H54 (cell line): Measurements from ENCODE around the gene FAM20C.
"Not testable (repeated sequence)": the region's sequence is repeated elsewhere in the genome, so short reads cannot be mapped to it uniquely, and the experiment has no call there.

ENCODE experiments used
- DNase-seq: peaks from one replicate; pipeline ENCODE4 v3.0.0; 2011; ENCODE audit warnings: low spot score, mixed read lengths; ENCODE audit not compliant: insufficient read length
- FAIRE-seq: peaks from 3 replicates; lab custom pipeline; 2011; peaks lifted over from hg19 to GRCh38; lab: Jason Lieb, UNC
- POLR2A ChIP-seq: IDR thresholded peaks from 2 replicates; pipeline ENCODE4 v1.6.1; 2011; ENCODE audit warnings: low read depth, mild to moderate bottlenecking, low read length

FAM20C gene

GRCh38 chr7:174716-175115 lies 17.7 kb upstream of the FAM20C start:
- no peak for TF ChIP-seq POLR2A
- FAIRE-seq (no peak), DNase-seq (no peak)

GRCh38 chr7:175955-176354 lies 16.4 kb upstream of the FAM20C start:
- TF ChIP-seq POLR2A = no peak
- DNase-seq (no peak), FAIRE-seq (no peak)

GRCh38 chr7:176381-176780 lies 16.0 kb upstream of the FAM20C start:
- DNase-seq = no peak
- no peak for TF ChIP-seq POLR2A
- no peak for FAIRE-seq

- FAIRE-seq (no peak), DNase-seq (no peak)
- TF ChIP-seq POLR2A = no peak
Observed at GRCh38 chr7:176786-177459, 15.4 kb upstream of the FAM20C start.

- FAIRE-seq = no peak
- no peak for DNase-seq
- no peak for TF ChIP-seq POLR2A
Observed at GRCh38 chr7:178444-178843, 13.9 kb upstream of the FAM20C start.

- TF ChIP-seq POLR2A = no peak
- DNase-seq (no peak), FAIRE-seq (no peak)
Observed at GRCh38 chr7:179209-179681, 13.1 kb upstream of the FAM20C start.

GRCh38 chr7:179948-180694 lies 12.2 kb upstream of the FAM20C start:
- TF ChIP-seq POLR2A = no peak
- DNase-seq = no peak
- no peak for FAIRE-seq

- FAIRE-seq (no peak), DNase-seq (no peak)
- TF ChIP-seq POLR2A = no peak
Observed at GRCh38 chr7:181738-182137, 10.6 kb upstream of the FAM20C start.

- not testable (repeated sequence) for FAIRE-seq, DNase-seq
Observed at GRCh38 chr7:182502-182901, 9.9 kb upstream of the FAM20C start.

GRCh38 chr7:183496-184292 lies 8.7 kb upstream of the FAM20C start:
- FAIRE-seq = no peak
- TF ChIP-seq POLR2A = no peak
- DNase-seq = no peak

GRCh38 chr7:184294-185264 lies 7.8 kb upstream of the FAM20C start:
- DNase-seq = no peak
- no peak for FAIRE-seq
- TF ChIP-seq POLR2A = no peak

GRCh38 chr7:186516-187113 lies 5.8 kb upstream of the FAM20C start:
- no peak for TF ChIP-seq POLR2A
- FAIRE-seq (no peak), DNase-seq (no peak)
